ENCODE data around the gene ZBTB16. TPM values are rescaled to one million over a fixed set of nuclear protein-coding genes. Genes with fewer than 3 reads are reported as not detected.

The ZBTB16 gene
- total RNA-seq, 1 experiment from 2014 or later, result not detected

DNA sequence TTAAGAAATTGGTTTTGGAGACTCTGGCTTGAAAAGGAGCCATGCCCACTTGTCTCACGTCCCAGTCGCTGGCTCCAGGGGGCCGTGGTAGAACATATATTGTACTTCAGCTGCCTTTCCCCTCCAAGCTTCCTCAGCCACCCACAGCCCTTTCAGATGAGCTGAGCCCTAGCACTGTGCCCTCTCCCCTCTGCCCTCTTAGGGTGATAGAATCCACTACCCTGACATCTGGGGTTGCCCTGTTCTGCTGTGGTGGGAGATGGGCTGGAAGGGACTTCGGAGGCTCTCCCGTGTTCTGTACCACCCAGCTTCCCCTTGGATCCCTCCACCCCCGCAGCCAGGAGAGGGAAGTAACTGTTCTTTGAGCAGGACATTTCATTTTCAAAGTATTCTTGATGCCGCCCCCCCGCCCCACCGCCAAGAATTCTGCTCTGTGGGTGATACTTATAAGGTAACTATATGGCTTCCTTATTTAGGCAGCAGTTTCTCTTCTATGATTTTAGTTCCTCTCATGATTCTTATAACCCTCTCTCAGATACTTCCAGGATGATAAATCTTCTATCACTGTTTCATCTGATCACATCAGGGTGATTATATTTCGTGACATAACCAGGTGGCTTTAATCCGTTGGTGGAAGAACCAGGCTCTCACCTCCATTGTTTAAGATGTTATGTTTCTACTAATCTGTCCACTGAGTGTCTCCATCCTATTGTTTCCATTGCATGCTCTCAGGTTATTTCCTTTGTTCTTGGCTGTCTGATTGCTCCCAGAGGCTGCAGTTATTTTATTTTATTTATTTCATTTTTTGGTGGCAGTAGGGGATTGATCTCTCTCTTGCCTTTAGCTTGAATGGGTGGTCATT is 24.1 kb downstream of the ZBTB16 start:
- no peak for DNase-seq (ENCODE audit: low read depth)

DNA sequence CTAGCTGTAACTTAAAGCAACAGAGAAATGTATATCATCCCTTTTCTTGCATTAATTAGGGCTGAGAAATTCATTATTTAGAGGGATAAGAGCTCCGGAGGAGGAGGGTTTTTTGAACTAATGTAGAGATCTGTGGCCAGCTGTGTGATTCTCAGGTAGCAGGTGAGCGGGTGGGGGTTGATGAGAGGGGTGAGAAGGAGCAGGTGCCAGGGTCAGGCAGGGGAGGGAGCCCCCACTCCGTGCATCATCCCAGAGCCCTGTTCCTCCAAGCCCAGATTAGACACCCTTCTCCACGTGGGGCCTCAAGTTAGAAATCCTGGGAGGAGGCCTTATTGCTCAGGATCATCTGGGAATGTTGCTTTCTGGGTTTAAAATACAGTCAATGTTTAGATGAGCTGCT is 24.9 kb downstream of the ZBTB16 start:
- no peak for DNase-seq (ENCODE audit: low read depth)

DNA sequence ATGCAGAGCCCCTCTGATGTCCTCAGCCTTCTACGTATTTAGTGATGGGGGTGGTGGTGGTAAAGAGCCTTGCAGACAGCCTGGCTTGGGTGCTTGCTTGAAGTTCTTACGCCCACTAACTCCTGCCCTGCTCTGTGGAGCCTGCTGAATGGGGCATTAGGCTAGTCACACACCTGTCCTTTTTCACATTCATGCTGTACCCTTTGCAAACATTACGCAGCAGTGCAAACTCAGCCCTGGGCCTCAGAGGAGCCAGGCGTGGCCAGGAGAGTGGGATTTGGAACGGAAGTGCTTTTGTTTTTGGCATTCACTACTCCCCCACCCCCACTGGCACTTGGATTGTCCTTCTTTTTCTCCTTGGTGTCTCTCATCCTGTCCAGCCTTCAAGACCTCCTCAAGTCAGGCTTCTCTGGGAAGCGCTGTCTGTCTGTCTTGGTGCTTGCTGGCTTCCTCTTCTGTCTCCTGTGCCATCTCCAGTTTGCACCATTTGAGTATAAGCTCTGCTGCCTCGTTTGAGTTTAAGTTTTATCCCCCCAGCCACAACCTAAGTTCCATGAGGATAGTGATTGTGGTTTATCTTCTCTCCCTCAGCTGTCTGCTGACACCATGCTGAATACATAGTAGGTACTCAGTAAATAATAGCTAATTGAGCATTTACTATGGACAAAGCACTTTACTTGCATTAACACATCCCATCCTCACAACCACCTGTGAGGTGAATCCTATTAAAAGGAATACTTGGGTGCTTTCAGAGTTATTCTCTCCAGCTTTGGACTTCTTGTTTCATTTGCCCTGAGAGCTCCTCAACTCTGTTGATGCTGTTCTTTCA is 26.7 kb downstream of the ZBTB16 start:
- DNase-seq (ENCODE audit: low read depth), result no peak

DNA sequence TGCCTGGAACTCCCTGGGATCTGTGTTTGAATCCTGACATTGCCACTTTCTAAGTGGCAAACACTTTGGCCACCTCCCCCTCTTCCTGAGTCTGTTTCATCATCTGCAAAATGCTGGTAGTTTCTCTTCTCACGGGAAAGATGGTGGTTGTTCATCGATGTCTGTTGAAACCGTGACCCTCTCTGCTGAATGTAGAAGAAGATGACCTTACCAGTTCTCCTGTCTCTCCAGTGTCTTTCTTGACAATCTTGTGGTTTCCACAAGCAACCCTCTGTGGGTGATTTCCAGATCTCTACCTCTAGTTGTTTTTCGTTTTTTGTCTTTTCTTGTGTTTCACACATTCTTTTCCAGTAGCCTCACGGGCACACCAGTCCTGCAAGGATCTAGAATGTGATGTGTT is 27.5 kb downstream of the ZBTB16 start:
- DNase-seq (ENCODE audit: low read depth), result no peak

DNA sequence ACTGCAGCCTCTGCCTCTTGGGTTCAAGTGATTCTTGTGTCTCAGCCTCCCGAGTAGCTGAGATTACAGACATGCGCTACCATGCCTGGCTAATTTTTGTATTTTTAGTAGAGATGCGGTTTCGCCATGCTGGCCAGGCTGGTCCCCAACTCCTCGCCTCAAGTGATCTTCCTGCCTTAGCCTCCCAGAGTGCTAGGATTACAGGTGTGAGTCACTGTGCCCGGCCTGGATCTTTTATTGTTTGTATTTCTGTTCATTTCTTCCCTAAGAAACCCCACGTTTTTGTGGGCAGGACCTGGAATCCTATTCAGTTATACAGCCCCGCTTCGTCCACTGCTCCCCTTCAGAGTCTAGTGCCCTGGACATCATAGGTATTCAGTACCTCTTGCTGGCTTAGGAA is 28.7 kb downstream of the ZBTB16 start:
- no peak for DNase-seq (ENCODE audit: low read depth)

DNA sequence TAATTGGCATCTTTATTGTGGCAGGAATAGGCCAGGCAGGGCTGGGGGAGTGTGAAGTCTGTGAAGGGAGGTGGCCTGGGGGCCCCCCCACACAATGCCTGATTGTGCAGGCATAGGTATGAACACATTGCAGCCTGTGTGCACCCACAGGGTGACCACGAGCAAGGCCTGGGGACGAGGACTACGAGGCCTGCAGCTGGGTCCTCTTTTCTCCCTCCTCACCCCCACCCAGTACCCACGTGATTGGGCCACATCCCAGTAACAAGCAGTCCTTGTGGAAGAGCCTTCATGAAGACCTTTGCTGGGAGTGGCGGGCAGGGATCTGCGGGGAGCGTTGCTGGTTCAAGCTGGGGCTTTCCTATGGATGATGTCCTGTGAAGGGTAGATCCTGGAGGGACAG is 29.3 kb downstream of the ZBTB16 start:
- DNase-seq (ENCODE audit: low read depth), result no peak

DNA sequence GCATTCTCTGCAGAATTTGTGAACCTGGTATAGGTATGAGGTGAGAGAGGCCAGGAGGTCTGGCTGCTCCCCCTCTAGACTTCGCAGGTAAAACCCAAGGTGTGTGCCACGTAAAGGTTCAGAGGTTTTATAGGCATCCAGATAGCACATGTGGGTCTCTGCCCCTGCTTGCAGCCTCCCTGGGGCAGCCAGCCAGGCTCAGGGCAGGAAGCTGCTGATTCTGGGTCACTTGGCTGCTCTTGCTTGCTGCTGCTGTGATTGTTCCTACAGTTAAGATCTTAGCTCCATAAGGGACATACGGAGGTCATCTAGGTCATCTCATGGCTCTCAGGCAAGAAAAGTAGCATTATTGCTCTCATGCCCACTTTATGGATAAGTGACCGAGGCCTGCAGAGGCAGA is 30.2 kb downstream of the ZBTB16 start:
- no peak for DNase-seq (ENCODE audit: low read depth)

DNA sequence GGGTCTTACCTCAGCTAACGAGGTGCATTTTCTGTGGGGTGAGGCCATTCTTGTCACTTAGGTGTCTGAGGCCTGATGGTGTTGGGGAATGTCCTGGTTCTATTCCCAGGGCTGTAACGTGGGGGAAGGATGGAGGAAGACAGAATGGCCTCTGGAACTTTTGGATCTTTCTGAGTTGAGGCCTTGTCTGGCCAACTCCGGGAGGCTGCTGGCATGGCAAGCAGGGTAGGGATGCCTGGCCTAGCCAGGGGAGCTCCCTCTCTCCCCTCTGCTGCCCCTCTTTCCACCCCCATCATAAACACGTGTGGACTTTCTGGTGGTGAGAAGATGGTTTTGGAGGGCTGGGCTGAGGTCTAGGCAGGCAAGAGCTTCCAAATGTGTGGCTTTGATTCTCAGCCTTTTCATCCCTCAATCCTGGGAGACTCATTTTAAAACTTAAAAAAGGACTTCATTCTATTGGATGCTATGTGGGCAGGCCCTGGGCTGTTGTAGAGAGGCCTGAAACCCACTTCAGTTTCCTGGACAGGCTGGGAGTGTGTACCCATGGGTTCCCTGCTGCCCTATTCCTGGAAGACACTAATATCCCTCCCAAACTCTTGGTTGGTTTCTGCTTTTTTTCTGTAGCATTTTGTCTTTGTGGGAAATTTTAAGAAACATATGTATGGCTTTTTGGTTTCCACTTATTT is 30.9 kb downstream of the ZBTB16 start:
- no peak for DNase-seq (ENCODE audit: low read depth)

DNA sequence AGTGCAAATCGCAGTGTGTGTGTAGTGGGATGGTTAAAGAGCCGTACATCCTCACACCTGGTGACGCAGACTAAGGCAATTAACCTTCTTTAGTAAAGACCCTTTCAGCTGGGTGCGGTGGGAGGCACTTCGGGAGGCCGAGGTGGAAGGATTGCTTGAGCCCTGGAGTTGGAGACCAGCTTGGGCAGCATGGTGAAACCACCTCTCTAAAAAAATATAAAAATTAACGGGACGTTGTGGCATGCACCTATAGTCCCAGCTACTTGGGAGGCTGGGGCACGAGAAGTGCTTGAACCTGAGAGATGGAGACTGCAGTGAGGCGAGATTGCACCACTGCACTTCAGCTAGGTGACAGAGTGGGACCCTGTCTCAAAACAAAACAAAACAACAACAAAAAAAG is 31.5 kb downstream of the ZBTB16 start:
- no peak for DNase-seq (ENCODE audit: low read depth)

DNA sequence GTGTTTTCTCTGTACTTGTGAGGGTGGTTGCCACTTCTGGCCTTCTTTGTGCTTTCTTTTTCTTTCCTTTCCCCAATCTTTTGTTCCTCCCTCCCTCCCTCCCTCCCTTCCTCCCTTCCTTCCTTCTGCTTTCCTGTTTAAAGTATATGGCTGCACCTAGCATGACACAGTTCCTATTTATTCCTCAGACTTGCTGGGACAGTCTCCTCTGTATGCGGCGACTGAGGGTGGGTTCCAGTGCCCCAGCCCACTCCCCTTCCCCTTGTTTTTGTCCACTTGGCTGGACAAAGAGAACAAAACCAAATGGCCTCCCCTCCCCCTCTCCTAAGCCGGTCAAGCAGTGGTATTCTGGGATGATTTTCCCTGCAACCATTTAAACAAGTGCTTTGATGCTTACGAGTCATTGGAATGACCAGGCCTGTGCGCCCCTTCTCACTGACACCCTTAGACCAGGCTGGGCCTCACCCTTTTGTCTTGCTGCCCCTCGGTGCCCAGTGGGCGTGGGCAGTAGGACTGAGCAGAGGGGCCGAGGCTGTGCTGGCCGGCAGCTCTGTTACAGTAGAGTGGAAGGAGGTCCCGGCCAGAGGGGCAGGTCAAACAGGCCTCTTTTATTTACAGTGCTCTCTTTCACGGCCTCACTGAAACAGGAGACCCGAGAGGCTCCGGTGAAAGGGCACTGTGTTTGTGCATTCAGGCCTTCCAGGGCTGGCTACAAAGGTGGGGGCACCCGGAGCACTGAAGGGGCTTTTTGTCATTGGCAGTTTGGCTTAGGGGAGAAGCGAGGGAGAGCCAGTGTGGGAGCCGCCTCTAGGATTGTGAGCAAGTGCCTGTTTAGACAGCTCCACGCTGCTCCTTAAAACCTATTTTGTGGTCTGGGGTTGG is 32.2 kb downstream of the ZBTB16 start:
- DNase-seq (ENCODE audit: low read depth), result no peak

DNA sequence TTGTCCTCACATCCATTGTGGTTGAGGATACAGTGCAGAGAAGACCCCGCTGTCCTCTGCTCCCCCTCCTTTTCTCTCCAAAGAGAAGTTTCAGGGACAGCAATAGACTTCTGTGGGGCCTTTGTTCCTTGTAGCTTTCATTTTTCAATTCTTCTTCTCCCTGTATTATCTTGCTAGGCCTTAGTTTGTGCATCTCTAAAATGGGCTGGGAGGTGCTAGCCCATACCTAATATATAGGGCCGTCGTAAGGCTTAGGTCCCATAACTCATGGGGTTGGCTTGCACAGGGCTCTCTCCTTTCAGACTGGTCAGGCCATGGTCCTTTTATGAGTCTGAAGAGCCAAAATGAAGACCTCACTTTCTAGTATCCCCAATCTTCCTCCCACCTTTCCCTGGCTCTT is 33.0 kb downstream of the ZBTB16 start:
- no peak for DNase-seq (ENCODE audit: low read depth)

DNA sequence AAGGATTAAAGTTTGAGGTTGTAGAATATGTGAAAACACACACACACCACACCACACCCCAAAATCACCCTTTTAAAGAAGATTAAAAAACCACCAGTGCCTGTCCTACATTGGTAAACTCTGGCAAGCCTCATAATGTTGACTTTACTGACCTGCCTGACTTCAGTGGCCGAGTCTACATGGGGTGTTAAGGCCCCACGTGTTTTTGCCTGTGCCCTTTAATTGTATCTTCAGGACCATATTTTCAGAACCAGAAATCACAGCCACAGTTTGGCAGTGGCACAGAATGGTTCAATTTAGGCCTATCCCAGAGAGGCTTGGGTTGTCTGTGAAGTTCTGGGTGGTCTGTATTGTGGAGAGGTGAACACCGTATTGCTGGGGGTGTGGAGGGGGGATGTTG is 33.4 kb downstream of the ZBTB16 start:
- no peak for DNase-seq (ENCODE audit: low read depth)

DNA sequence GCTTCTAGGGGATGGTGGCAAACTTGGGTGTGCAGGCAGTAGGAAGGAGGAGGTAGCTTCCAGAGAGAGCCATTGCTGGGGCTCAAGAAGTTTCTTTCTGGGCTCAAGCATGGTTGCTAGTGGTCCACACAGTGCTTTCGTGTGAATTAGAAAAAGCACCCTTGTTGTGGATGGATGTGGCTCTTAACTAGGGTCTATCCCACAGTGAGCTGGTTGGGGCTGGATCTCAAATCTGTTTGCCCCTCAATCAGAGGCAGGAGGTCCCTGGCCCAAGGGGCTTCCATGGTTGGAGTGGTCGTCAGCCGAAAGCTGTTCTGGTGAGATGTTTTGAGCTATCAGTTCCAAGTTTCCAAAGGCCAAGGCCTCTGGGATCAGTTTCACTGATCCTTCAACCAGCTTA is 35.0 kb downstream of the ZBTB16 start:
- no peak for DNase-seq (ENCODE audit: low read depth)

DNA sequence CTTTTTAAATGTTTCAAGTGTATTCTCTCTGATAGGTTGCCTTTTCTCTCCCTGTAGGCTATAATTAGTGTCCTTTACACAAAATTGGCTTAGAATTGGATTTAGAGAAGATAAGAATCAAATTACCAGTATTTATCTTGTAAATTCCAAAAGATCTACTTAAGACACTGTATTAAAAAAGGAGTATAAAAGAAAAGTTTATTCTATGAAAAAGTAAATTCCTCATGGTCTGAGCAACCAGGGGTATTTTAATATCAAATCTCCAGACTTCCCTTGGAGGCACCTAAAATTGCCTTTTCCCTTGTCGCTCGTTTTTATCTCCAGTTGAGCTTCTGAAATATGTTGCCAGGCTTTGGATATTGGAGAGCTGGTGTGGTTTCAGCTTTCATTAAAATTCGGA is 36.4 kb downstream of the ZBTB16 start:
- no peak for DNase-seq (ENCODE audit: low read depth)

DNA sequence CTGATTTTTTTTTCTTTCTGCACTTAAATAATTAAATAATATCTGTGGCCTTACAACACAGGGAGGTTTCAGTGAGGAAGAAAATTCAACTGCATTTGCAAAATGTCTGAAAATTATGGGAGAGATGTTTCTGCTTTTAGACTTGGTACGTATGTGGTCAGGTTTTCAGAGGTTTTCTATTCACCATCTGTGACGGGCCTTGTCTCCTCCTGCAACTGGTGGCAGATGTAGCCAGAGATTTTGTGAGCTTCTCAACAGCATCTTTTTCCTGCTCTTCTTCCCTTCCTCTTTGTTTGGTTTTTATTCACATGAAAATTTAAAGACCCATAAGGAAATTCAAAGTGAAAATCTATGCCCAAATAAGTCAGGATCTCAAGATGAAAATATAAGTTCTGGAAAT is 38.3 kb downstream of the ZBTB16 start:
- DNase-seq (ENCODE audit: low read depth), result no peak

DNA sequence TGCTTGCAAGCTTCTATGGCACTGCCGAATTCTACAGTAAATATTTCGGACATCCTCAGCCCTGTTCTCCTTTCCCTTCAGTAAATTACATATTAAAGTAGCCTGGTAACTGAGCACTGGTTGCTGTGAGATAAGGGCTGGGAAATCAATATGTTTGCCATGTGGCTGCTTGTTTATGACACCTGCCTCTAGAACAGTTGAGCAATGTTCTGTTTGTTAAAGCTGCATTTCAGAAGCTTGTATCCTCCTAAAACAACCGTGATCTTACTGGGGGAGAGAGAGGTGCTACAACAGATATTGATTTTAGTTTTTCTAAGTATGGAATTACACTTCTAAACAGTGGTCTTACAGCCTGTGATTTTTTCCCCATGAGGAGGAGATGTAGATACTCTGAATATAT is 39.4 kb downstream of the ZBTB16 start:
- DNase-seq (ENCODE audit: low read depth), result no peak

DNA sequence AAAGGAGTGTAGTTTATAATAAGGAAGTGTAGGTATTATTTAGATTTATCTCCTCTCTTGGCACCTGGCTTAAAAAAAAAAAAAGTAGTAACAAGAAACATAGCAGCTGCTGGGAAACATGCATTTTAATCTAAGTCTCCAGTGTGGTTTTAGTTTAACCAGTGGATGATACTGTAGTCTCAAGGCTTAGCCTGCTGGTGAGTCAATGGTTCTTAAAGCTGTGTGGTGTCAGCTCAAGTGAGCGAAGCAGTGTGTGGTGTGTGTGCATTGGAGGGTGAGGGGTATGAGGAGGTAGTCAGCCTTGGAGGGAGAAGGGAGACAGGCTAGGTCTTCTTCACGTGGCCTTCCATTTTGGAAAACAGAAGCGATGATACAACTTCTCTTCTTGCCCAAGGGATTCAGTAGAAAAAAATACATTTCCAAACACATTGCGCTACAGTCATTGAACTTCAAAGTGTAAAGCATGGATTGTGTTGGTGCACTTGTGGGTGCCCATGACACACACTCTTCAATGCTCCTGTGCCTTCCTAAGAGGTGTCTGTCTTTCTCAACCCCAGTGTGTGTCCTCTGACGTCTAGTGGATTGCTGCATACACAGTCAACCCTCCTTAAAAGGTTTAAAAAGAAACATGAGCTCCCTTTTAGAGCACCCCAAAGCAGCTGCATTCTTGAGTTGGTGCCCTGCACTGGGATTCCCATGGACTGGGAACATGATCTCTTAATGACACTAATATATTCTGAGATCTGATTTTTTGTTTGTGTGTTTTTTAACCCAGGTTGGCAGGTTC is 40.1 kb downstream of the ZBTB16 start:
- no peak for DNase-seq (ENCODE audit: low read depth)

DNA sequence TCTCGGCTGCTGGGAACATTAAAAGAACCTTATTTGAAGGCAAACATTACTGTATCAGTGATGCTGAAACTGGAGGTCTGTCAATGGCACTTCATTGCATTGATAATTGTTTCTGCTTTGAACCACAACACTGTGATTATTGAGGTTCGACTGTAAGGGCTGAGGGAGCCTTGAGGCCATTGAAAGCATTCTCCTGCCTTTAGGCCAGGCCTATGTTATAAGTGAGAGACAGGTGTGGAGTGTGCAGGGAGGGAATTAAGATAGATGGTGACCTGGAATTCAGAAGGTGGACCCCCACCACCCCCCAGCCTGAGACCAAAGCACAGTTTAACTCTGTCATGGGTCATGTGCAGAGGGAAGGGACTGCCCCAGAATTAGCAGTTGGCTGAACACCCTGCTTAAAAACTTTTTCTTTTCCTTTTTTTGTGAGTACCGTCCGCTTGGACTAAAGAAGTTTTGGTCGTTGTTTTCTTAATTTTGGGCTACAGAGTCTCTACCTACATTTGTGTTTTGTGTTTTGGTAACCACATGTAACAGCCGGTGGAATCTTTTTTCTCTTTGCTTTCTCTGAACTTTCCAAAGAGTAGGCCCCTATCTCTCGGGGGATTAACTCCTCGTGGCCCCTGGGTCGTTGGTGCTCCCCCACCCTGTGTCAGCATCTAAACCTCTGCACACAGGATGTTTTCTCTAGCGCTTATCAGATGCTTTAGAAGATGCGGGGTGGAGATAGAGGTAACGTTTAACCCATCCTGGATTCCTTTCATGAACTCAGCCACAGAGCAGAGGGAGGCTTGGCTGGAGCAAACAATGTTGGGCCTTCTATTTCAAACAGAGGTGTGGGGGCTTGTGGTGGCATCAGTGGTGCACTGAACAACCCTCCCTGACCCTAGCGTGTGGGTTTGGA is 43.7 kb downstream of the ZBTB16 start:
- DNase-seq (ENCODE audit: low read depth), result no peak

DNA sequence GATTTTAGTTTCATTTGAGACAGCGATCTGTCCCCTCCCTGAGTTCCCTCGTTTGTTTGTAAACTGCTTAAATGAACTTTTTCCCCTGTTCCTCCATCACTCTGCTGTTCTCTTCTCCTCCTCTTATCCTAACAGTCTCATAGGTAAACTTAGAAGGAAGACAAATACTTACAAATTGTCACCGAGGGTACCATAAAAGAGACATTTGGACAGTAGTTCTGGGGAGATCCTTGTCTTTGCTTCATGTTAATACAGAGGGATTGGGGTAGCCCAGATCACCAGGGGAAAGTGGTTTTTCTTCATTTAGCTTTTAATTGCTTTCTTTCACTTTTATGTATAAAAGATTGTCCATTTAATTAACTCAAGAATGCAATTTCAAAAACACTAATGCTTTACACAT is 46.1 kb downstream of the ZBTB16 start:
- no peak for DNase-seq (ENCODE audit: low read depth)

DNA sequence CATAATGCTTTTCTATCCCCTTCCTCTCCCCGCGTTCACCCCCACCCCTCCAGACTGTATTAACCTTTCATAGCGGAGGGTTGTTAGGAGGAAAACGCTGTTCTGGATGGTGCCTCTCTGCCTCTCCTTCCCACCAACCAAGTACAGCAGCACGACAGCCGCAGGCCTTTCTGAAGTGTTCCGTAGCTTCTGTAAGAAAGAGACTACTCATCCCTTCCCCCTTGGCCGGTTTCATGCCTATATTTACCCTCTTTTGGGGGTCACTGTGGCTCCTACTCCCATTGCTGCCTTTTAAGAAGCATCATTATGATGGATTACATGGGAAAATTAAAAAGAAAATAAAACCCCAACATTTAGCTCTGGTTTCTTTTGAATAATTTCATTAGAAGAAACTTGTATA is 46.5 kb downstream of the ZBTB16 start:
- DNase-seq (ENCODE audit: low read depth), result no peak
